Measurements from ENCODE around the gene PCARE.
A peak's percentile ranks its signal among the peaks of the same experiment; 100 is the strongest.
"Not testable (repeated sequence)": the region's sequence is repeated elsewhere in the genome, so short reads cannot be mapped to it uniquely, and the experiment has no call there.

Gene PCARE

GRCh38 chr2:29074411-29074810, at the start of gene PCARE:
PCARE (minus strand) TSS chr2:29074523; CDS start chr2:29074261, 262 bp downstream.
- no peak for DNase-seq

GRCh38 chr2:29123617-29124349, 49.5 kb upstream of the PCARE start:
- DNase-seq: no peak

GRCh38 chr2:29120846-29121245, 46.5 kb upstream of the PCARE start:
- DNase-seq: no peak

- DNase-seq: no peak
Observed at GRCh38 chr2:29119211-29119610, 44.9 kb upstream of the PCARE start.

- no peak for DNase-seq
Observed at GRCh38 chr2:29117636-29118303, 43.4 kb upstream of the PCARE start.

GRCh38 chr2:29115797-29116781, 41.8 kb upstream of the PCARE start:
- peak; percentile 58 to 63 for DNase-seq

- DNase-seq: peak; percentile 72 to 80
Observed at GRCh38 chr2:29114946-29115609, 40.8 kb upstream of the PCARE start, which contains the start of gene CLIP4. CLIP4 (plus strand) TSS chr2:29115415; CDS start chr2:29121389, 5,974 bp downstream.

GRCh38 chr2:29114586-29114945, 40.2 kb upstream of the PCARE start:
- no peak for DNase-seq

- DNase-seq: no peak
Observed at GRCh38 chr2:29113891-29114321, 39.6 kb upstream of the PCARE start.

GRCh38 chr2:29113027-29113686, 38.8 kb upstream of the PCARE start:
- no peak for DNase-seq

GRCh38 chr2:29112379-29112778, 38.1 kb upstream of the PCARE start:
- no peak for DNase-seq

- no peak for DNase-seq
Observed at GRCh38 chr2:29110916-29111535, 36.7 kb upstream of the PCARE start.

GRCh38 chr2:29109246-29109645, 34.9 kb upstream of the PCARE start:
- no peak for DNase-seq

- no peak for DNase-seq
Observed at GRCh38 chr2:29108225-29108624, 33.9 kb upstream of the PCARE start.

GRCh38 chr2:29107547-29107946, 33.2 kb upstream of the PCARE start:
- not testable (repeated sequence) for DNase-seq

- DNase-seq: no peak
Observed at GRCh38 chr2:29106980-29107388, 32.7 kb upstream of the PCARE start.

- DNase-seq: no peak
Observed at GRCh38 chr2:29106256-29106655, 31.9 kb upstream of the PCARE start.

- DNase-seq: no peak
Observed at GRCh38 chr2:29105375-29105774, 31.1 kb upstream of the PCARE start.

GRCh38 chr2:29104688-29105087, 30.4 kb upstream of the PCARE start:
- DNase-seq: no peak

- no peak for DNase-seq
Observed at GRCh38 chr2:29100564-29100963, 26.2 kb upstream of the PCARE start.

- no peak for DNase-seq
Observed at GRCh38 chr2:29097569-29097968, 23.2 kb upstream of the PCARE start.

GRCh38 chr2:29096969-29097368, 22.6 kb upstream of the PCARE start:
- DNase-seq: no peak
